OCI-LY3 (cell line): ENCODE results near the gene ANP32A.

Experiments used
- H2AFZ ChIP-seq: fragments of 200-600, 300-600 bp; shearing (Covaris generic); 2 replicates; pipeline ENCODE4 v1.6.0; 2014; ENCODE audit warnings: antibody characterized with exemption, low read depth, low read length
- H3K27ac ChIP-seq: fragments of 200-600, 300-600 bp; sonication (generic); 2 replicates; pipeline ENCODE4 v1.5.1; 2014; ENCODE audit warnings: mild to moderate bottlenecking, low read length, moderate library complexity, mixed read lengths
- H3K27me3 ChIP-seq: fragments of 200-600, 300-600 bp; sonication (generic); 2 replicates; pipeline ENCODE4 v1.6.1; 2014; ENCODE audit warnings: low read depth, low read length, mixed read lengths
- H3K36me3 ChIP-seq: fragments of 200-600, 300-600 bp; sonication (generic); replicated peaks from 2 replicates; pipeline ENCODE3; 2014; ENCODE audit warnings: low read depth, low read length, mixed read lengths
- H3K4me1 ChIP-seq: fragments of 300-600, 200-600 bp; sonication (generic); 2 replicates; pipeline ENCODE4 v1.6.1; 2014; ENCODE audit warnings: low read length, mixed read lengths
- H3K4me2 ChIP-seq: fragments of 200-600, 300-600 bp; sonication (generic); 2 replicates; pipeline ENCODE4 v1.6.1; 2014; ENCODE audit warnings: low read length, mixed read lengths
- H3K4me3 ChIP-seq: fragments of 300-600, 200-600 bp; sonication (generic); 2 replicates; pipeline ENCODE4 v1.5.1; 2014; ENCODE audit warnings: antibody characterized with exemption, mild to moderate bottlenecking, low read length, moderate library complexity
- H3K79me2 ChIP-seq: fragments of 300-600, 200-600 bp; shearing (Covaris generic); 2 replicates; pipeline ENCODE4 v1.6.1; 2014; ENCODE audit warnings: mild to moderate bottlenecking, low read length, mixed read lengths
- H3K9ac ChIP-seq: fragments of 300-600, 200-600 bp; shearing (Covaris generic); 2 replicates; pipeline ENCODE4 v1.6.0; 2014; ENCODE audit warnings: mild to moderate bottlenecking, low read length, moderate library complexity
- H3K9me3 ChIP-seq: fragments of 200-600, 300-600 bp; shearing (Covaris generic); 2 replicates; pipeline ENCODE4 v1.6.1; 2014; ENCODE audit warnings: low read length, mixed read lengths; ENCODE audit not compliant: insufficient read depth
- H4K20me1 ChIP-seq: fragments of 200-600, 300-600 bp; sonication (generic); 2 replicates; pipeline ENCODE4 v1.6.1; 2016; ENCODE audit warnings: low read length, mixed read lengths; ENCODE audit not compliant: insufficient read depth
- EZH2phosphoT487 ChIP-seq: fragments of 200-600 bp; shearing (Covaris generic); IDR thresholded peaks from 2 replicates; pipeline ENCODE4 v1.6.1; 2018; ENCODE audit warnings: antibody characterized with exemption, mixed run types, low read depth
- TF ChIP-seq, protein P1 (sequence below): fragments of 200-600, 300-600 bp; sonication (generic); IDR thresholded peaks from 2 replicates; pipeline ENCODE4 v1.5.1; 2014; ENCODE audit warnings: antibody characterized with exemption, low read length, low read depth

The ANP32A gene

DNA sequence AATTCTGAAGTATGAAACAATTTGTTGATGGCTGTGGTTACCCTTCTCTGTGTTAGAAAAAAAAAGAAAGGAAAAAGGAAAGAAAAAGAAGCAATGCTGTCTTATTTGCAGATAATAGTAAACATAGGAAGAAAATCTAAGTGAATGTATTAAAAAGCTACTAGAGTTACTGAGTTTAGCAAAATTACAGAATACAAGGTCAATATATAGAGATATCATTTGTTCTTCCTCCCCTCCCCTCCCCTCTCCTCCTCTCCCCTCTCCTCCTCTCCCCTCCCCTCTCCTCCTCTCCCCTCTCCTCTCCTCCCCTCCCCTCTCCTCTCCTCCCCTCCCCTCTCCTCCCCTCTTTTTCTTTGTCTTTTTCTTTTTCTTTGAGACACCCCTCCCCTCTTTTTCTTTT lies 69.1 kb downstream of the ANP32A start:
- Histone ChIP-seq H3K4me1 (no peaks in the 10 kb centered on the region), H3K4me3 (no peak overlapping the region), H3K27me3 (peaks cover 15% of the 10 kb centered on the region), H2AFZ (no peak overlapping the region), H3K79me2 (no peaks in the 10 kb centered on the region), H3K9me3 (no peaks in the 10 kb centered on the region), H4K20me1 (no peaks in the 10 kb centered on the region), H3K9ac (no peak overlapping the region), H3K4me2 (no peak overlapping the region), H3K27ac (no peak overlapping the region), H3K36me3 (no peaks in the 10 kb centered on the region)
- TF ChIP-seq EZH2phosphoT487, result no peak
- TF ChIP-seq, protein P1, sequence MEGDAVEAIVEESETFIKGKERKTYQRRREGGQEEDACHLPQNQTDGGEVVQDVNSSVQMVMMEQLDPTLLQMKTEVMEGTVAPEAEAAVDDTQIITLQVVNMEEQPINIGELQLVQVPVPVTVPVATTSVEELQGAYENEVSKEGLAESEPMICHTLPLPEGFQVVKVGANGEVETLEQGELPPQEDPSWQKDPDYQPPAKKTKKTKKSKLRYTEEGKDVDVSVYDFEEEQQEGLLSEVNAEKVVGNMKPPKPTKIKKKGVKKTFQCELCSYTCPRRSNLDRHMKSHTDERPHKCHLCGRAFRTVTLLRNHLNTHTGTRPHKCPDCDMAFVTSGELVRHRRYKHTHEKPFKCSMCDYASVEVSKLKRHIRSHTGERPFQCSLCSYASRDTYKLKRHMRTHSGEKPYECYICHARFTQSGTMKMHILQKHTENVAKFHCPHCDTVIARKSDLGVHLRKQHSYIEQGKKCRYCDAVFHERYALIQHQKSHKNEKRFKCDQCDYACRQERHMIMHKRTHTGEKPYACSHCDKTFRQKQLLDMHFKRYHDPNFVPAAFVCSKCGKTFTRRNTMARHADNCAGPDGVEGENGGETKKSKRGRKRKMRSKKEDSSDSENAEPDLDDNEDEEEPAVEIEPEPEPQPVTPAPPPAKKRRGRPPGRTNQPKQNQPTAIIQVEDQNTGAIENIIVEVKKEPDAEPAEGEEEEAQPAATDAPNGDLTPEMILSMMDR, result no peak

GRCh38 chr15:68749793-68750192 lies 70.9 kb downstream of the ANP32A start:
- H3K36me3 ChIP-seq, result no peaks in the 10 kb centered on the region
- no peak overlapping the region for H3K4me2 ChIP-seq
- TF ChIP-seq EZH2phosphoT487, result no peak
- TF ChIP-seq, protein P1, result no peak
- no peaks in the 10 kb centered on the region for H3K79me2 ChIP-seq
- no peaks in the 10 kb centered on the region for H3K9me3 ChIP-seq
- no peak overlapping the region for H3K27ac ChIP-seq
- peaks cover 6% of the 10 kb centered on the region; the same call in 1 of the 2 replicates for H3K27me3 ChIP-seq
- no peaks in the 10 kb centered on the region for H4K20me1 ChIP-seq
- H2AFZ ChIP-seq, result no peak overlapping the region
- no peak overlapping the region for H3K4me3 ChIP-seq
- H3K4me1 ChIP-seq, result no peaks in the 10 kb centered on the region
- no peak overlapping the region for H3K9ac ChIP-seq

GRCh38 chr15:68749365-68749764 lies 71.3 kb downstream of the ANP32A start:
- no peaks in the 10 kb centered on the region for H3K4me1 ChIP-seq
- no peak overlapping the region for H3K4me2 ChIP-seq
- no peaks in the 10 kb centered on the region for H3K79me2 ChIP-seq
- H3K36me3 ChIP-seq, result no peaks in the 10 kb centered on the region
- no peak for TF ChIP-seq EZH2phosphoT487
- TF ChIP-seq, protein P1, result no peak
- H4K20me1 ChIP-seq, result no peaks in the 10 kb centered on the region
- H2AFZ ChIP-seq, result no peak overlapping the region
- no peak overlapping the region for H3K9ac ChIP-seq
- H3K27me3 ChIP-seq, result peaks cover 6% of the 10 kb centered on the region
- H3K4me3 ChIP-seq, result no peak overlapping the region
- no peak overlapping the region for H3K27ac ChIP-seq
- H3K9me3 ChIP-seq, result no peaks in the 10 kb centered on the region

DNA sequence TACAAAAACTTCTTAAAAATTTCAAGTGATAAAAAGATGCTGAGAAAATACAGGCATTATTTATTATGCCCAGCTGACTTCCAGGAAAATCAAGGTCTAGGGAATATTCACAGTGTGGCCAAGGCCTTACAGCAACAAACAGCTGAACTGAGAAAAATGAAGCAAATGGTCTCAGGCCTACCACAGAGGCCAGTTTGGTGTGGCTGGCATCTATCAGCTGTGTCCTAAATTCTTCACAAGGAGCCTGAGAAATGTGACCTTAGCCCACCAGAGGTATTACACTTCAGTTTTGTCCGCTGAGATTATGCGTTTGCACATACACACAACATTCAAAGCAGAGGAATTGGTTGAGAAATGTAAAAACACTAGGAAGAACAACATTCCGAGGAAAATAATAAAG lies 77.4 kb downstream of the ANP32A start:
- TF ChIP-seq, protein P1, result no peak
- TF ChIP-seq EZH2phosphoT487, result no peak
- Histone ChIP-seq H3K4me2 (no peak overlapping the region), H3K9ac (no peak overlapping the region), H3K79me2 (no peaks in the 10 kb centered on the region), H4K20me1 (no peaks in the 10 kb centered on the region), H2AFZ (no peak overlapping the region), H3K9me3 (no peaks in the 10 kb centered on the region), H3K4me3 (no peak overlapping the region), H3K36me3 (no peaks in the 10 kb centered on the region), H3K27ac (no peak overlapping the region), H3K27me3 (no peaks in the 10 kb centered on the region; the same call in 1 of the 2 replicates), H3K4me1 (no peaks in the 10 kb centered on the region)
